RWPE2 (cell line): ENCODE measurements around the gene PPP1R1B.
A peak's percentile ranks its signal among the peaks of the same experiment; 100 is the strongest.

Experiments used
- ATAC-seq: fragments of 200-7000 bp; cut with Tn5 transposase; 3 replicates; pipeline ENCODE4 v1.9.1; 2021; ENCODE audit warnings: low read depth
- DNase-seq: peaks from one replicate; pipeline ENCODE4 v3.0.0-alpha.2; 2020; ENCODE audit warnings: low spot score
- H3K27ac ChIP-seq: fragments of 450-650 bp; 2 replicates; pipeline ENCODE4 v1.5.1; 2017; ENCODE audit warnings: mild to moderate bottlenecking; ENCODE audit not compliant: poor library complexity, severe bottlenecking
- H3K27me3 ChIP-seq: fragments of 250-450 bp; sonication (Bioruptor Pico); 2 replicates; pipeline ENCODE4 v1.5.1; 2021; ENCODE audit warnings: mild to moderate bottlenecking, moderate library complexity; ENCODE audit not compliant: insufficient read depth, poor library complexity, severe bottlenecking
- H3K36me3 ChIP-seq: fragments of 250-450 bp; sonication (Bioruptor Pico); 2 replicates; pipeline ENCODE4 v1.5.1; 2020; ENCODE audit warnings: low read depth, mild to moderate bottlenecking, moderate library complexity
- H3K4me1 ChIP-seq: fragments of 250-450 bp; sonication (Bioruptor Pico); 2 replicates; pipeline ENCODE4 v1.5.1; 2021; ENCODE audit warnings: mild to moderate bottlenecking, moderate library complexity; ENCODE audit not compliant: insufficient read depth, poor library complexity, severe bottlenecking
- H3K4me3 ChIP-seq: fragments of 250-450 bp; sonication (Bioruptor Pico); 2 replicates; pipeline ENCODE4 v1.5.1; 2021; ENCODE audit warnings: mild to moderate bottlenecking, moderate library complexity; ENCODE audit not compliant: severe bottlenecking
- H3K9me3 ChIP-seq: fragments of 250-450 bp; sonication (Bioruptor Pico); 2 replicates; pipeline ENCODE4 v1.5.1; 2021; ENCODE audit warnings: mild to moderate bottlenecking, moderate library complexity; ENCODE audit not compliant: severe bottlenecking
- TF ChIP-seq, protein P1 (sequence below): fragments of 450-650 bp; IDR thresholded peaks from one replicate; pipeline ENCODE4 v1.5.1; 2017; ENCODE audit warnings: mild to moderate bottlenecking, moderate library complexity; ENCODE audit not compliant: poor library complexity, severe bottlenecking

Gene PPP1R1B

DNA sequence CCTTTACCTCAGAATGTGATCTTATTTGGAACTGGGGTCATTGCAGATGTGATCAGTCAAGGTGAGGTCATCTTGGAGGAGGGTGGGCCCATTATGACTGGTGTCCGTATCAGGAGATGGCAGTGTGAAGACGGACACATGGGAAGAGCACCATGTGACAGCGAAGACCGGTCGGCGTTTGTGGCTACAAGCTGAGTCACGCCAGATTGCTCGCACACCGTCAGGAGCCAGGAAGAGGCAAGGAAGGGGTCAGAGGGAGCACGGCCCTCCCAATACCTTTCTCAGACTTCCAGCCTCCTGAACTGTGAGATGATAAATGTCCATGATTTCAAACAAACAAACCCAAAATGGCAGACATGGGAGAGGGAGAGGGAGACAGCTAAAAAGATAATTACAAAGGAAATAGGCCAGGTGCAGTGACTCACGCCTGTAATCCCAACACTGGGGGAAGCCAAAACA lies 23.4 kb downstream of the PPP1R1B start:
- no peaks in the 10 kb centered on the region for H3K27me3 ChIP-seq
- no peak overlapping the region for H3K27ac ChIP-seq
- H3K9me3 ChIP-seq = no peaks in the 10 kb centered on the region
- no peak overlapping the region for H3K4me3 ChIP-seq
- H3K4me1 ChIP-seq = no peaks in the 10 kb centered on the region
- TF ChIP-seq, protein P1, sequence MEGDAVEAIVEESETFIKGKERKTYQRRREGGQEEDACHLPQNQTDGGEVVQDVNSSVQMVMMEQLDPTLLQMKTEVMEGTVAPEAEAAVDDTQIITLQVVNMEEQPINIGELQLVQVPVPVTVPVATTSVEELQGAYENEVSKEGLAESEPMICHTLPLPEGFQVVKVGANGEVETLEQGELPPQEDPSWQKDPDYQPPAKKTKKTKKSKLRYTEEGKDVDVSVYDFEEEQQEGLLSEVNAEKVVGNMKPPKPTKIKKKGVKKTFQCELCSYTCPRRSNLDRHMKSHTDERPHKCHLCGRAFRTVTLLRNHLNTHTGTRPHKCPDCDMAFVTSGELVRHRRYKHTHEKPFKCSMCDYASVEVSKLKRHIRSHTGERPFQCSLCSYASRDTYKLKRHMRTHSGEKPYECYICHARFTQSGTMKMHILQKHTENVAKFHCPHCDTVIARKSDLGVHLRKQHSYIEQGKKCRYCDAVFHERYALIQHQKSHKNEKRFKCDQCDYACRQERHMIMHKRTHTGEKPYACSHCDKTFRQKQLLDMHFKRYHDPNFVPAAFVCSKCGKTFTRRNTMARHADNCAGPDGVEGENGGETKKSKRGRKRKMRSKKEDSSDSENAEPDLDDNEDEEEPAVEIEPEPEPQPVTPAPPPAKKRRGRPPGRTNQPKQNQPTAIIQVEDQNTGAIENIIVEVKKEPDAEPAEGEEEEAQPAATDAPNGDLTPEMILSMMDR = no peak
- no peak for ATAC-seq
- DNase-seq = no peak
- 0 out of 2 replicates have a peak, but pooled peaks cover 3% of the 10 kb centered on the region for H3K36me3 ChIP-seq

DNA sequence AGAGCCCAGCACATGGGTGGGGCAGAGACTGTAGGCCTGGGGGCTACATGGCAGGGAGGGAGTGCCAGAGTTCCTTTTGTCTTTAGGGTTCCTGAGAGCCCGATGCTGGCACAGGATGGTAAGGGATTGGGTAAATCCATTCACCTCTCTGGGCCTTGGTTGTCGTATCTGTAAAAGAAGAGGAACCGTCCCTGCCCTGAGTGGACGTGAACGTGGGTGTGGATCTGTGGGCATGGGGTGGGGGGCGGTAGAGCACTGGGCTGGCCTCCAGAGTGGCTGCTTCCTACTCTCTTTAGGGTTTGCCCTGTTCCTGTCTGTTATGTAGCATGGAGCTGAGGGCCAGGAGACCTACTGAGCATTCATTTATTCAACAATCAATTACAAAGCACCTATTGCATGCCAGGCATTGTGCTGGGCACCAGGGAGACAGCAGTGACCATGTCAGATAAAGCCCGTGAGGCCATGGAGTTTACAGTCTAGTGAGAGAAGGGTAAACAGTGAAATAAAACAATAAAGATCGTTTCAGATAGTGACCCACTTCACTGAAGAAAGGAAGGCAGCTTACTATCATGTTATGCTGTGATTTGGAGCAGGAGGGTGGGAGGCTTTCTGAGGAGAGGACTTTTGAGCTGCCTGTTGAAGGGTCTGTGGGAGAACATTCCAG lies 25.3 kb downstream of the PPP1R1B start:
- Histone ChIP-seq H3K4me3 (no peak overlapping the region), H3K4me1 (no peaks in the 10 kb centered on the region), H3K27me3 (no peaks in the 10 kb centered on the region), H3K36me3 (0 out of 2 replicates have a peak, but pooled peaks cover 3% of the 10 kb centered on the region), H3K9me3 (no peaks in the 10 kb centered on the region), H3K27ac (no peak overlapping the region)
- TF ChIP-seq, protein P1 = no peak
- no peak for ATAC-seq
- no peak for DNase-seq

DNA sequence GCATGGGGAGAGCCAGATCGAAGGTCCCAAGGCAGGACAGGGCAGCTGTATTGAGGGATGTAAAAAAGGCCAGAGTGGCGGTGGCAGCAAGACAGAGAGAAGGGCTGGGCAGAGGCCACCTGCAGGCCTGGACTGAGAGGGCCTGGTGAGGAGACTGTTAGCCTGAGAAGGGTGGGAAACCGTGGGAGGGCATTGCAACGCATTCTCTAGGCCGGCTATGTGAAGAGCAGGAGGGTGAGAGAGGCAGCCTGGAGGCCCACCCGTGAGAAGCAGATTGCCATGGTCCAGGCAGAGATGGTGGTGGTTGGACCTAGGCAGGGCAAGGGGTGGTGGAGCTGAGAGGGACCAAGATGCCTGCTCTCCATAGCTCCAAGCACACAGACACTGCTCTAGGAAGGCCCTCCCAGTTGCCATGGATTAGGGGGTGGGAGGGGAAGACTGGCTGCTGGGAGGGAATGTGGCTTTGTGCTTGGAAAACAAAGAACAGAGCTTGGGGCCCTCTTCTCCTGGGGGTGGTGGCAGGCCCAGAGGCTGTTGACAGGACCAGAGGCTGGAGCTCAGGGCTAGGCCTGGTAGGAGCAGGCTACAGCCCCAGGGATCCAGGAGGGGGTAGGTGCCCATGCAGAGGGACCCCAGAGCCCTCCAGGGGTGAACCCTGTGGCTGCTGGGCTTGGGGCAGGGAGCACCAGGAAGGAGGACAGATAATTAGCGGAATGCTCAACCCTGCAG lies 26.0 kb downstream of the PPP1R1B start:
- DNase-seq (no peak), ATAC-seq (peak; percentile 24; the same call in 1 of the 3 replicates)
- Histone ChIP-seq H3K36me3 (0 out of 2 replicates have a peak, but pooled peaks cover 3% of the 10 kb centered on the region), H3K27ac (no peak overlapping the region), H3K4me1 (no peaks in the 10 kb centered on the region), H3K4me3 (no peak overlapping the region), H3K9me3 (no peaks in the 10 kb centered on the region), H3K27me3 (no peaks in the 10 kb centered on the region)
- TF ChIP-seq, protein P1 = no peak

DNA sequence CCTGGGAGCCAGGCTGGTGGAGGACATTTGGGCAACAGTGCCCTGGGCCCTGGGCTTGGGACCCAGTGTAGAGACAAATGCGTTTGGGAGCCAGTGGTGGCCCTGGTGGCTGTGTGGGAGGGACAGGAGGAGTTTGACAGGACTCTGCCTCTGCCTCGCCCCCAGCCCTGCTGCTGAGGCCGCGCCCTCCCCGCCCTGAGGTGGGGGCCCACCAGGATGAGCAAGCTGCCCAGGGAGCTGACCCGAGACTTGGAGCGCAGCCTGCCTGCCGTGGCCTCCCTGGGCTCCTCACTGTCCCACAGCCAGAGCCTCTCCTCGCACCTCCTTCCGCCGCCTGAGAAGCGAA lies 26.5 kb downstream of the PPP1R1B start:
- no peaks in the 10 kb centered on the region for H3K4me1 ChIP-seq
- ATAC-seq (no peak), DNase-seq (no peak)

More for the DNA sequence above, 26.5 kb downstream of the PPP1R1B start:
- H3K36me3 ChIP-seq = 0 out of 2 replicates have a peak, but pooled peaks cover 3% of the 10 kb centered on the region
- no peak overlapping the region for H3K27ac ChIP-seq
- H3K27me3 ChIP-seq = no peaks in the 10 kb centered on the region
- no peaks in the 10 kb centered on the region for H3K9me3 ChIP-seq
- no peak overlapping the region for H3K4me3 ChIP-seq
- TF ChIP-seq, protein P1 = no peak
